Islet of Langerhans (tissue), 1 donor: Measurements from ENCODE around the gene TIMP3.
"Not testable (repeated sequence)": the region's sequence is repeated elsewhere in the genome, so short reads cannot be mapped to it uniquely, and the experiment has no call there.

Experiments used
- FAIRE-seq: peaks from one replicate; lab custom pipeline; 2011; peaks lifted over from hg19 to GRCh38; lab: Jason Lieb, UNC

The TIMP3 gene

GRCh38 chr22:32801537-32802236, at the start of gene TIMP3:
Gene TIMP3, plus strand, starts transcription at chr22:32801705. Its CDS starts 297 bp downstream, at chr22:32802002.
- FAIRE-seq = no peak

DNA sequence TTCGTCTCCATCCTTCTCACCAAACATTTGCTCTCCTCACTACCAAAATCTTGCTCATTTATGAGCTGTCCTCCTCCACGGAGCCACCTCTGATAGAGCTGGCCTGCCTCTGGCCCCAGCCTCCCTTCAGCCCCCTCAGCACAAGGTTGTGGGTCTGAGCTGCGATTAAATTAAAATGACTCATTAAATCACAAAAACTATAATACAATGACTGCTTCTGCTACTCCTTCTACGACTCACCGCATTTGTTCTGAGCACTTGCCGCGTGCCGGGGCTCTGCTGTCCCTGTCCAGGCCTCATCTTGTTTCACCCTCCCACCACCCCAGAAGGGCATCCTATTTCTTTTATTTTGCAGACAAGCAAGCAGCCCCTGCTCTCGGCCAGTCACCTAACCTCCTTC, 49.2 kb upstream of the TIMP3 start:
- FAIRE-seq = no peak

DNA sequence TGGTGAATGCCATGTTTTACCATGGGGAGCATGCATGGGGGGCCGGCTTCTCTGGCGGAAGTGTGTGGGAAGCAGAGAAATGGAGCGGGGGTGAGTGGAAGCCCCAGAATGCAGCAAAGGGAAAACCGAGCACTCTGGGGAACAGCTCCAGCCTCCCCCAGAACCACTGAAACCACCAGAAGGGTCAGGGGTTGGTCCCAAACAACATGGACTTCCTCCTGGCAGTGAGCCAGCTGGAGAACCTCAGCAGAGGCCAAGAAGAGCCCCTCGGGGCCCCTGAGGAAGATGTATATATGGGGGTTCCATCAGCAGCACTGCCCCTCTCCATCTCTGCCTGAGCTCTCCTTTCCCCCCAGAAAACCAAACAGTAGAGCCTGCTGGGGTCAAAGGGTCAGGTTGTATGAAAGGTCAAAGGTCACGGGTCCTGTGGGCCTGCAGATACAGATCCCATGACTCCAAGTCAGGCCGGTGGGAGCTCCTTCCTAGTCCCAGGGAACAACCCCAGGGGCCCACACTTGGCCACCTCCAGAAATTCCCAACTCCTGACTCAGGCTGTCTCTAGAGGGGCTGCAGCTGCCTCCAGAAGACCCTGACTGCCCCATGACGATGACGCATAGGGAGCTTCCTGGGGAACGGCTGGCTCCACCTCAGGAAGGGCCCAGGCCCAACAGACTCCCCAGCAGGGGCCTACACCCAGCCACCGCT, 48.5 kb upstream of the TIMP3 start:
- no peak for FAIRE-seq

GRCh38 chr22:32753591-32753990, 47.9 kb upstream of the TIMP3 start:
- no peak for FAIRE-seq

DNA sequence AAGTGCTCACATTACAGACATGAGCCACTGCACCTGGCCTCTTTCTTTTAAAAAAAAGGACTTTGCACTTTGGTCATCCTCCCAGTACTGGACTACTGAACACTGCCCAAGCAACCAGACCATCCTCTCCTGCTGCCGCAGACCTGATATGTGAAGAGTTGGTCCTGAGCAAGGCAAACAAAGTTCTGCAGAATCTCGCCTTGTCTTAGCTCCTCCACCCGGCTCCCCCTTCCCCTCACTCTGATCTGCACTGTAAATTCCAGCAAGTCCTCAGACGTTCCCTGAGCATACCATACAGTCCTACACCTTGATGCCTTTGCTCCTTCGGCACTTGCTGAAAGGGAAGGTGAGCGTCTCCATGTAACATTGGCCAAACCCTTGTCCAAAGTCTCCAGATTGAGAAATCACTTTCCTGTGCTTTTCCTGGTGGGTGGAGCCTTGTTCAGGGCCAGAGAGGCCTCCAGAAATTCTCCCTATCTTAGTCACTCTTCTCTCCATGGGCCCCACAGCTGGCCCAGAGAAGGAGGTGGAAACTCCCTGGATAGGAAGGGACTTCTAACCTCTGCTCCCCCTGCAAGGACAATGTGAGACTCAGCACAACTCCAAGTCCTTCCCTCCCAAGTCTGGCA, 47.0 kb upstream of the TIMP3 start:
- FAIRE-seq = no peak

DNA sequence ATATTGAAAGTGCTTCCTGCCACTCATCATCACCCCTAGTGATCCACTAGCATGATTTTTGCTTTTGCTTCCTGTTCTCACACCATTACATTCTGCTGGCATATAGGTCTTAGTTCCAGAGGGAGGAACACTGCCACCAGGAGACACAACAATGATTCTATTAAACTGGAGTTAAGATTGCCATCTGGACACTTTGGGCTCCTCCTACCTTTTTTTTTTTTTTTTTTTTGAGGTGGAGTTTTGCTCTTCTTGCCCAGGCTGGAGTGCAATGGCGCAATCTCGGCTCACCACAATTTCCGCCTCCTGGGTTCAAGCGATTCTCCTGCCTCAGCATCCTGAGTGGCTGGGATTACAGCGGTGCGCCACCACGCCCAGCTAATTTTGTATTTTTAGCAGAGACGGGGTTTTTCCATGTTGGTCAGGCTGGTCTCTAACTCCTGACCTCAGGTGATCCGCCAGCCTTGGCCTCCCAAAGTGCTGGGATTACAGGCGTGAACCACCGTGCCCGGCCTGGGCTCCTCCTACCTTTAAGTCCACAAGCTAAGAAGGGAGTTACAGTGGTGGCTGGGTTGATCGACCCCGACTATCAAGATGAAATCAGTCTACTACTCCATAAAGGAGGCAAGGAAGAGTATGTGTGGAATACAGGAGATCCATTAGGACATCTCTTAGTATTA, 44.3 kb upstream of the TIMP3 start:
- not testable (repeated sequence) for FAIRE-seq

- FAIRE-seq = no peak
Measured at GRCh38 chr22:32758866-32759385, 42.6 kb upstream of the TIMP3 start.

GRCh38 chr22:32760396-32760795, 41.1 kb upstream of the TIMP3 start:
- FAIRE-seq = no peak

GRCh38 chr22:32760815-32761214, 40.7 kb upstream of the TIMP3 start:
- no peak for FAIRE-seq

DNA sequence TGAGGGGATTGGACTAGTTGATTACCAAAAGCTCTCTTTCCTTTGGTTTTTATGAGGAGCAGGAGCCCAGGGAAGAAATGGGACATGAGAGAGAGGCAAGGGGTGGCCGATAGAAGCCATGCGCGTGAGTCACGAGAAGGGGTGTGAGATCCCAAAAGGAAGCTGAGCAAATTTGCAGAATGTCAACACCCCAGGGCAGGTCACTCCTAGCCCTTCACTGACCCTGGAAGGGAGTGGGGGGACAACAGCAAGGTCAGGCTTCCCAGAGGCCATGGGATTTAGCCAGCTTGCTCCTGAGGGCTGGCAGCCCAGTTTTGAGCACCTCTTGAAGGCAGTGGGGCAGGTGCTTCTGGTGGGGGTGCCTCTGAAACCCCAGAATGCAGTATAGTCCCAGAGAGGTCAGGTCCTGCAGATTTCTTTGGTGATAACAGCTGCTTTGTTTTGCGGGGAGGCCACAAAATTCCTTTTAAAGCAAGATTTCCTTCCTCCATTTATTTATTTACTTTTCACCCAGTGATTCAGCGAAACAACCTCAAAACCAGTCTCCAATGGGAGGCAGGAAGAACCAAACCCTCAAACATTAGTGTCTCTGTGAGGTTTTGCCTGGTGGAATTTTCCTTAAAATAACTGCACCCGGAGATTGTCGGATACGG, 40.1 kb upstream of the TIMP3 start:
- FAIRE-seq = no peak

DNA sequence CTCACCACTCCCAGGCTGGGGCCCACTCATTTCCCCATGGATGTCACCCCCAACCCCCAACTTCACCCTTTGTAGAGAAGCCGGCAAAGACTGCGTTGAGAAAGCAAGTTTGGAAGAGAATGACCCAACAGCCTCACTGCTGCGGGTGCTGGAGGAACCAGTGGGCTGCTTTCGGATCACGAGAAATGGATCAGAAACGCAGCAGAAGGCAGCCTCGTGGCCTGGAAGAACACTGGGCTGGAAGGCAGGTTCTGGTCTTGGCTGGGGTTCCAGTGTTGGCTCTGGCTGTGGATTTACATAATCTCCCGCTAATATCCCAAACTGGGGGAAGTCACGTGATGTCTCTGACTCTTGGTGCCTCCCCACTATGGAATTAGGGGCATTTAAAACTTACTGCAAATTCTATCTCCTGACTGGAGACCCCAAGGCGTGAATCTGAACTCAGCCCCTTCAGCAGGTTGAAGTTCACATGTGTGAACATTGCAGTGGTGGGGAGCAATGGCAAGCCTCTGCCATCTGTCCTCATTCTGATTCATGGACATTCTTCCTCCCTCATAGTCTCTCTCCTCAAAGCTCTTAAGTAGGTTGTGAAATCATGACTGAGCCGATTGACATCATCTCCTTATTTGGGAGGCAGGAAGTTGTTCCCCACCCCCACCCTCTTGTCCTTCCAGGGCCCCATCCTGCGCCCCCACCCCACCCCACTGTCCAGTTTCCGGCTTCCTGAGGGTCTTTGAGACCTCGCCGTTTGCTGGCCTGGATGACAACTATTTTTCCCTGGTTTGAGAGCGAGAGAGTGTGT, 37.0 kb upstream of the TIMP3 start:
- no peak for FAIRE-seq

DNA sequence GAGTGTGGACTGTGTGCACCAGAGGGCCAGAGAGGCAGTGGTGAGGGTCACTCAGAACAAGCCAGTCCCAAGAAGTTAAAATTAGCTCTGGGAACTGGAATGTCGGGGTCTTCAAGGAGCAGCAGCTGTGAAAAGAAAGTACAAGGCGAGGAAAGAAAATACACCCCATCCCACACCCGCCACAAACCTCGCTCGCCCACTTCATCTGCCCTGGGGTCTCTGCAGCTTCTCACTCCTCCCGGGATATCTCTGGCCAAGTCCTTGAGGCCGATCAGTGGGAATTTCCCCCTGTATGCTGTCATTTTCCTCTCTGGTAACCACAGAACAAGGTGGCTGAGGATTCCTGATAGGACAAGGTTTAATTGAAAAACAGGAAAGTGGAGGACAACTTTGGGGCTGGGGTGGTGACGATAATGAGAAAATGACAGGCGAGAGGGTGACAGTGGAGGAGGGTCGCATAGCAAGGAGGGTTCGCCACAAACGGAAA, 36.3 kb upstream of the TIMP3 start:
- no peak for FAIRE-seq

DNA sequence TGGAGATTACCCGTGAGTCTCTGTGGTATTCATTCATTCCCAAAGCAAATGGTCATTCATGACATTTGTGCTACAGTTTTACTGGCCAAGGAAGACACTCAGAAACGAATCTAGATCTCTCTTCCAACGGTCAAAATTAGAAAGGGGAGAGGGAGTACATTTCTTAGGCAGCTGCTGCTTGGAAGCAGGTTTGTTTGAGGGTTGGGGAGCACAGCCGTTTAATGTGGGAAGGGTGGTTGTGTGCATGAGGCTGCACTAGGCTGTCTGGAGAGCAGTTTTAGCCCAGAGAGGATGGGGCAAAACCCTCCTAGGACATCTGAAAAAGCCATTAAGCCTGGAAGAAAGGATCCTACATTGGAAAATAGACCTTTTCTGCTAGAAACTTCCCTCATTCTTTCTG, 29.7 kb upstream of the TIMP3 start:
- FAIRE-seq = no peak

DNA sequence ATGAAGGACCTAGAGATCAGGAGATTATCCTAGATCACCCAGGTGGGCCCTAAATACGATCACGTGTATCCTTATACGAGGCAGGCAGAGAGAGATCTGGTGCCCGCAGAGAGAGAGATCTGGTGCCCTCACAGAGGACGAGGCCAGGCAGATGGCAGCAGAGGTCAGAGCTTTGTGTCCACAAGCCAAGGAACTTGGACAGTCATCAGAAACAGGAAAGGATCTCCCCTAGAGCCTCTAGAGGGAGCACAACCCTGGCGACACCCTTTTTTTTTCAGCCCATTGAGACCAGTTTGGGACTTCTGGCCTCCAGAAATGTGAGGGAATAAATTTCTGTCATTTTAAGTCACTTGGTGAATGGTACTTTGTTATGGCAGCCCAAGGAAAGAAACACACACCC, 25.5 kb upstream of the TIMP3 start:
- no peak for FAIRE-seq

- no peak for FAIRE-seq
Measured at GRCh38 chr22:32776397-32776796, 25.1 kb upstream of the TIMP3 start.

DNA sequence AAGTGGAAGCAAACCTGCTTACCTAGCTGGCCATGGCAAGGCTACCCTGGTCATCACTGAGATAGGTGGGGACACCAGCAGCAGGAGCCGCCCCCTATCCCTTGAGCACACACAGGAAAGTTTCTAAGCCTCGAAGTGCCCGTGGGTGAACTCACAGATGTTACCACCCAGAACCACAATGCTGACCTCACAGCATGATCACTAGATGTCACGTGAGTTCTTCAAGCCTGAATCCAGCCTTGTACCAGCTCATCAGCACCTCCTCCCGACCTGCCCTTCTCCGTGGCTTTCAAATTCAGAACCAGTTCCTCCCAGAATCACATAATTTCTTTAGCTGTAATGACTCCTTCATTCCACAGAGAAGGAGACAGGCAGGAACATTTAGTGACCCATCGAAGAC, 24.7 kb upstream of the TIMP3 start:
- no peak for FAIRE-seq

DNA sequence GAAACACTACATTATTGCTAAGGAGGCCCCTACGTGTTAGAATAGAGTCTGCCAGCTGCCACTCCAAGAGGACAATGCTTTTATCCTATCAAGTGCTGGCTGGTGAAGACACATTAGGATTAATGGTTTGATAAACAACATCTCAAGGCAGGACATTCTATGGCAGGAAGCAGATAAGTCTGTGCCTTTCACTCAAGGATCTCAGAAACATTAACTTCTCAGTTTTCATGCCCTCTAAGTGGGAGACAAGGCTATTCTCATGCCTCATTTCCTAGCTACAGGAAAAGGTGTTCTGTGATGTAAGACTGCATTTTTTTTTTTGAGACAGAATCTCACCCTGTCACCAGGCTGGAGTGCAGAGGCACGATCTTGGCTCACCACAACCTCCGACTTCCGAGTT, 23.5 kb upstream of the TIMP3 start:
- no peak for FAIRE-seq

GRCh38 chr22:32780726-32781310, 20.7 kb upstream of the TIMP3 start:
- FAIRE-seq = no peak

DNA sequence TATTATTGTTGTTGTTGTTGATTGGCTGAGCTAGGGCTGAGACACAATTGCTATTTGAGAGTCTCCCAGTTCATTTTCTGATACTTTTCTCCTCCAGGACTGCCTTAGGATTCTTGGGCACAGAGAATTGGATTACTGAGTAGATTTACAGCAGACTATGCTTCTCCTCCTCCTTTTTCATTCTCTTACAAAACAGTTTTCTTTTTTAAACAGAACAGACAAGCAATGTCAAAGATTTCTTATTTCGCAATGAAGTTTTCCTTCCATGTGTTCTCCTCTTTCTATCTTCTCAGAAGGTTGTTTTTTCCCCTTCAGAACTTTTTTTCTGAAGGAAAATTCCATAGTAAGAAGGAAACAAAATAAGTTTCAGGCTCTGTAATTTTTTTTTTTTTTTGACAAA, 19.8 kb upstream of the TIMP3 start:
- no peak for FAIRE-seq

DNA sequence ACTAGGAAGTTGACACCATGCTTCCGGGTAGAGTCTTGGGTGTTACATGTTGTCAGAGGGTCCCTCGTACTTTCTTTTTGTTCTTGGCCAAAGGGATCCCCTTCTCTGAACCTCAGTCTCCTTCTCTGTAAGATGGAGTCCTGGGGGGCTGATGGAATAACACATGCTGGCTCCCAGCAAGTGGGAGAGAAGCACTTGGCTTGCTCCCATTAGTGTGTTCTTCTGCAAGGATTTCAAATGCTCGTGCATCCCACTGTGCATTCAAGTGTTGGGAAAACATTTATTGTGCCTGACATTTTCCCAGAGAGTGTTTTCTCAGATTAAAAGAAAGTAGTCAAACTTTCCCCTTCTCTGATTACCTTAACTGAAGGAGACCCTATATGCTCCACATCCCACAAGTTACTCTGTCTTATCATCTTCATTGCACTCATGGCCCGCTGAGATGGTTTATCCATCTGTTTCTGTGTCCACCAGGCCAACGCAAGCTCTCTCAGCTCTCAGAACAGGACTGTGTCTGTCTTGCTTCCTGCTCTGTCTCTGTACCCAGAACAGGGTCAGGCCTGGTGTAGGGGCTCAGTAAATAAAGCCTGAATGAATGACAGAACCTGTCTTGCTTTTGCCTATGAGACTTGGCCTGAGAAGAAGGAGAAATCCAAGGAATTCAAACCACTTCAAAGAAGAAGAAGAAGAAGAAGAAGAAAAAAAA, 16.0 kb upstream of the TIMP3 start:
- FAIRE-seq = no peak
